ENCODE data around the gene TK1.
"Not testable (repeated sequence)": the region's sequence is repeated elsewhere in the genome, so short reads cannot be mapped to it uniquely, and the experiment has no call there.

Gene TK1, protein sequence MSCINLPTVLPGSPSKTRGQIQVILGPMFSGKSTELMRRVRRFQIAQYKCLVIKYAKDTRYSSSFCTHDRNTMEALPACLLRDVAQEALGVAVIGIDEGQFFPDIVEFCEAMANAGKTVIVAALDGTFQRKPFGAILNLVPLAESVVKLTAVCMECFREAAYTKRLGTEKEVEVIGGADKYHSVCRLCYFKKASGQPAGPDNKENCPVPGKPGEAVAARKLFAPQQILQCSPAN

DNA sequence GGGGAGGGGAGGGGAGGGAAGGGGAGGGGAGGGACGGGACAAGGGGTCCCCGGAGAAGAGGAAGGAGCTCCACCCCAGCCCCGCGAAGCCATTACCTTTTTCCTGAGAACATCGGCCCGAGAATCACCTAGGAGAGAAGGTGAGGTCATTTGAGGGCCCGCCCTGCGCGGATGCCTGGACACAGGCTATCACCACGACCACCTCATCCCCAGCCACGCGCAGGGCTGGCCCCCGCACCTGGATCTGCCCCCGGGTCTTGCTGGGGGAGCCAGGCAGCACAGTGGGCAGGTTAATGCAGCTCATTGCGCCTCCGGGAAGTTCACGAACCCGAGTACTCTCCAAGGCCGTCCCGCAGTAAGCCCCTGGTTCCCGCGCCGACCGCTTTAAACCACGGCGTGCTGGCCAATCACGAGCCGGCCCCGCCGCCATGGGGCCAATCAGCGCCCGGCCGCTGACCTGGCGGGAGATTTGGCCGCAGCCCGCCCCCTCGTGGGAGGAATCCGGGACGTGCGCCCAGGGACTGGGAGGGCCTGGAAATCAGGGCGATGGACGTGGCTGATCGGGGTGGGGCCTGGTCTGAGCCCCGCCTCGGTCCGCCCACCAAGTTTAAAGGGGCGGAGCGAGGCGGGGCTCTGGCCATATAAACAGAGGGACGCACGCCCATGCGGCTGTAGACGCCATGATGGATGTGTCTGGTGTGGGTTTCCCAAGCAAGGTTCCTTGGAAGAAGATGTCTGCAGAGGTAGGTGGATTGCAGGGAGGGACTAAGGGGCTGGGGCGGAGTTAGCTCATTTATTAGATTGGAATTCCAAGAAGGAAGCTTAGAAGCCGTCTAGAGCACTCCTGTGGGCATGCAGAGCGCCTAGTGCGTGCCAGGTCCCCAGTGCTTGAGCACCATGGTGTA is at the start of gene TK1, which contains the start of gene AFMID:
Gene TK1, minus strand, starts transcription at position 361 of the 904 bp plus-strand sequence. Its CDS starts 58 bp downstream, at position 303.
Gene AFMID, plus strand, starts transcription at position 671 of the 904 bp plus-strand sequence. Its CDS starts 9 bp downstream, at position 680.
- Mint-ChIP-seq H3K4me1 (peaks cover 56% of the 10 kb centered on the region), H3K36me3 (ENCODE audit: low read depth) (peaks cover 41% of the 10 kb centered on the region), H3K9me3 (peaks cover 5% of the 10 kb centered on the region), H3K4me3 (peak within 1 kb of the TSS; percentile 90), H3K27ac (no peak within 1 kb of the TSS), H3K27me3 (ENCODE audit: low read depth, poor library complexity) (peaks cover 3% of the 10 kb centered on the region)
- TF ChIP-seq, protein P1, sequence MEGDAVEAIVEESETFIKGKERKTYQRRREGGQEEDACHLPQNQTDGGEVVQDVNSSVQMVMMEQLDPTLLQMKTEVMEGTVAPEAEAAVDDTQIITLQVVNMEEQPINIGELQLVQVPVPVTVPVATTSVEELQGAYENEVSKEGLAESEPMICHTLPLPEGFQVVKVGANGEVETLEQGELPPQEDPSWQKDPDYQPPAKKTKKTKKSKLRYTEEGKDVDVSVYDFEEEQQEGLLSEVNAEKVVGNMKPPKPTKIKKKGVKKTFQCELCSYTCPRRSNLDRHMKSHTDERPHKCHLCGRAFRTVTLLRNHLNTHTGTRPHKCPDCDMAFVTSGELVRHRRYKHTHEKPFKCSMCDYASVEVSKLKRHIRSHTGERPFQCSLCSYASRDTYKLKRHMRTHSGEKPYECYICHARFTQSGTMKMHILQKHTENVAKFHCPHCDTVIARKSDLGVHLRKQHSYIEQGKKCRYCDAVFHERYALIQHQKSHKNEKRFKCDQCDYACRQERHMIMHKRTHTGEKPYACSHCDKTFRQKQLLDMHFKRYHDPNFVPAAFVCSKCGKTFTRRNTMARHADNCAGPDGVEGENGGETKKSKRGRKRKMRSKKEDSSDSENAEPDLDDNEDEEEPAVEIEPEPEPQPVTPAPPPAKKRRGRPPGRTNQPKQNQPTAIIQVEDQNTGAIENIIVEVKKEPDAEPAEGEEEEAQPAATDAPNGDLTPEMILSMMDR (IDR thresholded peaks at IDR 0.05) = peak; percentile 87
- DNase-seq = peak; percentile 99

DNA sequence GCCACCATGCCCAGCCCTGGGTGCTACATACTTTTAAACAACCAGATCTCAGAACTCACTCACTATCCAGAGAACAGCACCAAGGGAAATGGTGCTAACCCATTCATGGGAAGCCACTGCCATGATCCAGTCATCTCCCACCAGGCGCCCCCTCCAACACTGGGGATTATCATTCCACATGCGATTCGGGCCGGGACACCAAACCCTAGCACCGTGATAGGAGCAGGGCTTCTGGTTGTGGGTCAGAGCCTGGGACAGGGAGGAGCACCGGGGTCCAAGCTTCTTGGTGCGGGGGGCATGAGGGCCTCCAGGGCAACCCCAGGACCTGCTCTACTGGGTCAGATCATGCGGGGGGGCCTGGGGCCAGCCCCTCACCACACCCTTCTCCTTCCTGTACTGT is 49.0 kb upstream of the TK1 start:
- Mint-ChIP-seq H3K4me1 (peaks cover 5% of the 10 kb centered on the region), H3K27me3 (ENCODE audit: low read depth, poor library complexity) (peaks cover 38% of the 10 kb centered on the region), H3K36me3 (ENCODE audit: low read depth) (no peaks in the 10 kb centered on the region), H3K27ac (no peak overlapping the region), H3K9me3 (no peaks in the 10 kb centered on the region), H3K4me3 (no peak overlapping the region)
- TF ChIP-seq, protein P1 (IDR thresholded peaks at IDR 0.05) = no peak
- DNase-seq = no peak

DNA sequence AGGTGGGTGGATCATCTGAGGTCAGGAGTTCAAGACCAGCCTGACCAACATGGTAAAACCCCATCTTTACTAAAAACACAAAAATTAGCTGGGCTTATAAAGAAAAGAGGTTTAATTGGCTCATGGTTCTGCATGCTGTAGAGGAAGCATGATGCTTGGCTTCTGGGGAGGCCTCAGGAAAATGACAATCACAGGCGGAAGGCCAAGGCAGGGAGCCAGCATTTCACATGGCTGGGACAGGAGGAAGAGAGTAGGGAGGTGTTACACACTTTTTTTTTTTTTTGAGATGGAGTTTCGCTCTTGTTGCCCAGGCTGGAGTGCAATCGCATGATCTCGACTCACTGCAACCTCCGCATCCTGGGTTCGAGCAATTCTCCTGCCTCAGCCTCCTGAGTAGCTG is 48.2 kb upstream of the TK1 start:
- H3K27ac Mint-ChIP-seq; H3K4me3 Mint-ChIP-seq; H3K36me3 Mint-ChIP-seq (ENCODE audit: low read depth): not testable (repeated sequence)

DNA sequence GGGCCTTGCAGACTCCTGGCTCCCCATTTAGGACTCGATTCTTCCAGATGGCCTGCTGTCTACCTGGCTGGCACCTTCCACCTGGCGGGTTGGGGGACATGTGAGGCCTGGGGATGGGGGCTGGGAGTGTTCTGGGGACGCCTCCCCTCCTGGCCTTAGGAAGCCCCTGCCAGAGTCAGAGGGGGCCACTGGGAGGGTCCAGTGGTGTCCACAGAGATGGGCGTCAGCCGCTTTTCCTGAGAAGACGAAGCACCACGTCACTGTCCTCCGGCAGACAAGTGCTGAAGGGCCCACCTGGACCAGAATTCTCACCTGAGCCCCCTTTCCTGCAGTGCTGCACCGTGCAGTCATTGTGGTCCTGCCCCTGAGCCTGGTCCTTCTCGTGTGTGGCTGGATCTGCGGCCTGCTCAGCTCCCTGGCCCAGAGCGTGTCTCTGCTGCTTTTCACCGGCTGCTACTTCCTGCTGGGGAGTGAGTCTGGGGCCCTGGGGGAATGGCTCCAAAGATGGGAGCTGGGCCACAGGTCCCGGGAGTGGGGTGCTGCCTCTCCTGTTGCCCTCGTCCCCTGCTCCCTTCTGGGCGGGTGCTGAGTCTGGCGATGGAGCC is 47.5 kb upstream of the TK1 start:
- no peak for DNase-seq
- peaks cover 5% of the 10 kb centered on the region for H3K4me1 Mint-ChIP-seq
- H3K36me3 Mint-ChIP-seq (ENCODE audit: low read depth) = no peaks in the 10 kb centered on the region
- TF ChIP-seq, protein P1 (IDR thresholded peaks at IDR 0.05) = no peak
- H3K27ac Mint-ChIP-seq = no peak overlapping the region
- no peaks in the 10 kb centered on the region for H3K9me3 Mint-ChIP-seq
- peaks cover 53% of the 10 kb centered on the region for H3K27me3 Mint-ChIP-seq (ENCODE audit: low read depth, poor library complexity)
- H3K4me3 Mint-ChIP-seq = no peak overlapping the region

More for the DNA sequence above, 48.2 kb upstream of the TK1 start:
- not testable (repeated sequence) for DNase-seq, H3K9me3 Mint-ChIP-seq, H3K4me1 Mint-ChIP-seq
- peaks cover 47% of the 10 kb centered on the region for H3K27me3 Mint-ChIP-seq (ENCODE audit: low read depth, poor library complexity)

DNA sequence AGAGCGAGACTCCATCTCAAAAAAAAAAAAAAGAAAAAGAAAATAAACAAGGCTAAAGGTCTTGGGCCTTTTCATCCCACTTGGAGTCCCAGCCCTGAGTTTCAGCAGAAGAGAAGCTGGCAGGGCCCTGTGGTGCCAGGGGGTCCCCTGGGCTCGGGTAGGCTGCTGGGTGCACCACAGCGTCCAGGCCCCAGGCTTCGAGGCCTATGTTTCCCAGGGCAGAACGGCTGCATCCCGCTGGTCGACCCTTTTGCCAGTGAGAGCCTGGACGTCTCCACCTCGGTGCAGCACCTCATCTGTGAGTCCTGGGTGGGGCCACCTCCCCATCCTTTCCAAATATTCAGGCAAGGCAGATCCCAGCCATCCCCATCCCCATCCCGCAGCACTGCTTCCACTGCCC is 46.8 kb upstream of the TK1 start:
- Mint-ChIP-seq H3K27me3 (ENCODE audit: low read depth, poor library complexity) (peaks cover 60% of the 10 kb centered on the region), H3K4me1 (peaks cover 5% of the 10 kb centered on the region), H3K36me3 (ENCODE audit: low read depth) (no peaks in the 10 kb centered on the region), H3K27ac (no peak overlapping the region), H3K9me3 (no peaks in the 10 kb centered on the region), H3K4me3 (no peak overlapping the region)
- TF ChIP-seq, protein P1 (IDR thresholded peaks at IDR 0.05) = no peak
- no peak for DNase-seq

DNA sequence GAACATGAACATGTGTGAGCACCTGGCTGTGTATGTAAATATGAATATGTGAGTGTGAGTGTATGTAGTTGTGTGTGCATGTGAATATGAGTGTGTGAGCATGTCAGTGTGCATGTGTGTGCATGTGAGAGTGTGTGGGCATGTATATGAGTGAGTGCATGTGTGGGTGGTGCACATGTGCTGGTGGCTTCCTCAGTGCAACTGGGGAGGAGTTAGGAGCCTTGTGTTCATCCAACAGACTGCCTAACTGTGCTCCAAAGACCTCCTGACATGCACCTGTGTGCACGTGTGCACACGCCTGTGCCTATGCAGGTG is 46.0 kb upstream of the TK1 start:
- TF ChIP-seq, protein P1 (IDR thresholded peaks at IDR 0.05) = no peak
- Mint-ChIP-seq H3K36me3 (ENCODE audit: low read depth) (no peaks in the 10 kb centered on the region), H3K9me3 (no peaks in the 10 kb centered on the region), H3K4me1 (no peaks in the 10 kb centered on the region), H3K27me3 (ENCODE audit: low read depth, poor library complexity) (peaks cover 66% of the 10 kb centered on the region), H3K4me3 (no peak overlapping the region), H3K27ac (no peak overlapping the region)
- no peak for DNase-seq
